Right lobe of liver (tissue), 6 donors: Measurements from ENCODE around the gene E2F7. TPM values are rescaled to one million over a fixed set of nuclear protein-coding genes. Genes with fewer than 3 reads are reported as not detected.

ENCODE experiments used
- ATAC-seq, 4 donors: fragments of 200-7000 bp; cut with Tn5 transposase; one replicate each; pipeline ENCODE4 v1.9.1; 2020; ENCODE audit warnings: mild to moderate bottlenecking in 4 of 4, moderate library complexity in 4 of 4
- DNase-seq, 3 donors: peaks; one replicate each; pipeline ENCODE4 v3.0.0-alpha.2; 2020
- H3K27ac ChIP-seq, 3 donors: fragments of 200-600 bp; one replicate each; pipeline ENCODE4 v1.8.0; 2022
- H3K27me3 ChIP-seq, 2 donors: fragments of 200-600 bp; one replicate each; pipeline ENCODE4 v1.8.0; 2022
- H3K36me3 ChIP-seq, 4 donors: fragments of 200-600 bp; sonication (generic) in 1 of 4; one replicate each; pipeline versions ENCODE4 v1.5.1 to v1.8.0; 2017 to 2022; ENCODE audit warnings: control low read depth in 1 of 4
- H3K4me1 ChIP-seq, 4 donors: fragments of 200-600 bp; sonication (generic) in 1 of 4; one replicate each; pipeline versions ENCODE4 v1.5.1 to v1.8.0; 2017 to 2022; ENCODE audit warnings: control low read depth in 1 of 4
- H3K4me3 ChIP-seq, 3 donors: fragments of 200-600 bp; one replicate each; pipeline ENCODE4 v1.8.0; 2022
- H3K9me3 ChIP-seq, 4 donors: fragments of 200-600 bp; sonication (generic) in 1 of 4; one replicate each; pipeline versions ENCODE4 v1.5.1 to v1.8.0; 2017 to 2022; ENCODE audit warnings: control low read depth in 1 of 4
- POLR2A ChIP-seq: fragments of 450-650 bp; IDR thresholded peaks from one replicate; pipeline ENCODE4 v1.6.1; 2017; ENCODE audit warnings: antibody characterized with exemption, mild to moderate bottlenecking
- WGBS: methylation state at CpG from one replicate; pipeline ENCODE4 v1.1.6; 2018; ENCODE audit warnings: low coverage, low lambda C conversion rate; ENCODE audit not compliant: insufficient coverage; ENCODE audit errors: missing lambda C conversion rate; 5-methylcytosine and 5-hydroxymethylcytosine counted together
- intact Hi-C, 2 donors: fragments of 100-400 bp; cut with DNase I; formaldehyde crosslinking; loops; one replicate each; pipeline versions ENCODE4 v1.11.2 to v1.14.1; 2022
- total RNA-seq, 6 experiments: library from RNA; depleted of rRNA in 2 of 6; stranded (reverse); fragments of >200 nt in 2 of 6; fragmentation: NEBNext Ultra II Directional in 3 of 6; extraction: Animal tissue kit (Norgen Biotek cat#: 25700) in 3 of 6; gene quantifications; one replicate each; pipeline versions ENCODE4 v1.1.0 to v1.2.4, GENCODE V29; 2016 to 2023
- TF ChIP-seq, protein P1 (sequence below), 4 donors: fragments of 200-600 bp in 3 of 4; fragments of 450-650 bp in 1 of 4; IDR thresholded peaks; one replicate each; pipeline versions ENCODE4 v1.5.1 to v1.8.0; 2016 to 2022; ENCODE audit warnings: antibody characterized with exemption in 4 of 4, mild to moderate bottlenecking in 2 of 4
- donor health status: DM: no; HTN: yes; CAD: no.
- donor health status: DM: no; HTN: no; CAD: no.
- donor health status: DM: no; HTN: no; CAD: no.
- donor health status: DM: no; HTN: yes; CAD: no.
- donor health status: DM: no; HTN: yes; CAD: no.

E2F7 gene
- total RNA-seq, 6 experiments from 2014 or later = 0.23 to 0.55 (median 0.37) TPM; not detected in 2

DNA sequence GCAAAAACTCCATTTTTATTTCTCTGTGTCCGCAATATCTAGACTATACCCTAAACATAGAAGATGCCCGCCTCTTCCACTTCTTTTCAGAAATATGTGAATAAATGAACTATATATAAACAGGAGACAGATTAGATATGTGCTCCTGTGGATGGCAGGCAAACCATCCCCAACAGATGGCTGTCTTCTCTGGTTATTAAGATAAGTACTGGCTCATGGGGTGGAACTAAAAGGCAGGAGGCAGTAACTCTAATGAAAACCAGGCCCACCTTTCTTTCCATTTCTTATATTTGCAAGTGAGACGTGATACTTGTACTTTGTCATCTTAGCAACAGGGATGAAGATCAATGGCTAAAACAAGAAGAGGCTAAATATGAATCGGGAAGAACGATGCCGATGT, 20.2 kb downstream of the E2F7 start:
- ATAC-seq = no peak
- 80% methylated on average over 6 of the region's 6 CpGs for WGBS
- intact Hi-C loops = no loop called here
- no peak for TF ChIP-seq POLR2A
- TF ChIP-seq, protein P1, sequence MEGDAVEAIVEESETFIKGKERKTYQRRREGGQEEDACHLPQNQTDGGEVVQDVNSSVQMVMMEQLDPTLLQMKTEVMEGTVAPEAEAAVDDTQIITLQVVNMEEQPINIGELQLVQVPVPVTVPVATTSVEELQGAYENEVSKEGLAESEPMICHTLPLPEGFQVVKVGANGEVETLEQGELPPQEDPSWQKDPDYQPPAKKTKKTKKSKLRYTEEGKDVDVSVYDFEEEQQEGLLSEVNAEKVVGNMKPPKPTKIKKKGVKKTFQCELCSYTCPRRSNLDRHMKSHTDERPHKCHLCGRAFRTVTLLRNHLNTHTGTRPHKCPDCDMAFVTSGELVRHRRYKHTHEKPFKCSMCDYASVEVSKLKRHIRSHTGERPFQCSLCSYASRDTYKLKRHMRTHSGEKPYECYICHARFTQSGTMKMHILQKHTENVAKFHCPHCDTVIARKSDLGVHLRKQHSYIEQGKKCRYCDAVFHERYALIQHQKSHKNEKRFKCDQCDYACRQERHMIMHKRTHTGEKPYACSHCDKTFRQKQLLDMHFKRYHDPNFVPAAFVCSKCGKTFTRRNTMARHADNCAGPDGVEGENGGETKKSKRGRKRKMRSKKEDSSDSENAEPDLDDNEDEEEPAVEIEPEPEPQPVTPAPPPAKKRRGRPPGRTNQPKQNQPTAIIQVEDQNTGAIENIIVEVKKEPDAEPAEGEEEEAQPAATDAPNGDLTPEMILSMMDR (IDR thresholded peaks at IDR 0.05) = no peak
- H3K36me3 ChIP-seq = no peaks in the 10 kb centered on the region
- H3K27me3 ChIP-seq = no peaks in the 10 kb centered on the region
- no peak overlapping the region for H3K27ac ChIP-seq
- no peak overlapping the region for H3K4me3 ChIP-seq
- H3K9me3 ChIP-seq = no peaks in the 10 kb centered on the region
- H3K4me1 ChIP-seq = no peaks in the 10 kb centered on the region
- no peak for DNase-seq

GRCh38 chr12:77044721-77045120, 20.6 kb downstream of the E2F7 start:
- ATAC-seq (no peak), DNase-seq (no peak)
- H3K27ac ChIP-seq = no peak overlapping the region
- 62% methylated on average over 2 of the region's 2 CpGs for WGBS
- no peaks in the 10 kb centered on the region for H3K4me1 ChIP-seq
- TF ChIP-seq, protein P1 (IDR thresholded peaks at IDR 0.05) = no peak
- no peak for TF ChIP-seq POLR2A
- no peaks in the 10 kb centered on the region for H3K27me3 ChIP-seq
- H3K4me3 ChIP-seq = no peak overlapping the region
- intact Hi-C loops = no loop called here
- H3K9me3 ChIP-seq = no peaks in the 10 kb centered on the region
- H3K36me3 ChIP-seq = no peaks in the 10 kb centered on the region

DNA sequence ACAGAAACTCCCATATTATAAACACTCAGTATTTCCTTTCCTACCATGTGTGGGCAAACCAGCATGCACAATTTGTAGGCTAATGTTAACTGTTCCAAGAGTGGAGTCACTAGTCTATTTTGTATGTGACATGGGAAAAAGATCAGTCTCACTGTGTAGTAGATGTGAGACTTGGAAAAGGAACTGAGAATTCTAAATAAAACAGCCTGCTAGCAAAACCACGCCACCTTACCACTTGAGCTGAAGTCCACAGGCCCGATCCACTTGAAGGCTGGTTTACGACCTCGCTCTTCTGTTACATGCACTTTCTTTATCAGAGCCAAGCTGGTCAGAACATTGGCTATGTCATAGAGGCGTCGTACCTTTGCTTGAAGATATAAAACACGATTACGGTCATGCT, 22.5 kb downstream of the E2F7 start:
- Histone ChIP-seq H3K27me3 (no peaks in the 10 kb centered on the region), H3K4me1 (no peaks in the 10 kb centered on the region), H3K27ac (no peak overlapping the region), H3K4me3 (no peak overlapping the region), H3K9me3 (no peaks in the 10 kb centered on the region), H3K36me3 (no peaks in the 10 kb centered on the region)
- TF ChIP-seq, protein P1 (IDR thresholded peaks at IDR 0.05) = no peak
- TF ChIP-seq POLR2A = no peak
- WGBS = 91% methylated on average over 7 of the region's 8 CpGs
- DNase-seq (no peak), ATAC-seq (no peak)
- intact Hi-C loops = no loop called here

DNA sequence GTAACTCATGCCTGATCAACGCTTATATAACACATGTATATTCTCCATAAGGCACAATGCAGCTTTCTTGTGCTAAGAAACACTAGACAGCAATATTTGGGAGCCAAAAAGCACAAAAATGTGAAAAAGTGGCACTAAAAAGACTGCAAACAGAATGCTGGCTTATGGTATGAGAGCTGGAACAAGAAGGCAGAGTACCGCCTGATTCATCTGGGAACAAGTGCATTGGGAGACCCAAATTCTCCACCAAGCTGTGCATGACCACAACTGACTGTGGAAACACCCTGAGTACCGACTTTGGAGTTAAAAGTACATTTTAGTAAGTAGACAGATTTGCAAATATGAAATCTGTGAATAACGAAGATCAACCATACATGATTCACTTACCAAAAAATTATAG, 25.1 kb downstream of the E2F7 start:
- Histone ChIP-seq H3K27me3 (no peaks in the 10 kb centered on the region), H3K27ac (no peak overlapping the region), H3K4me3 (no peak overlapping the region), H3K9me3 (no peaks in the 10 kb centered on the region), H3K4me1 (no peaks in the 10 kb centered on the region), H3K36me3 (no peaks in the 10 kb centered on the region)
- WGBS = 86% methylated on average over 4 of the region's 4 CpGs
- DNase-seq (no peak), ATAC-seq (no peak)
- intact Hi-C loops = no loop called here
- TF ChIP-seq, protein P1 (IDR thresholded peaks at IDR 0.05) = no peak

DNA sequence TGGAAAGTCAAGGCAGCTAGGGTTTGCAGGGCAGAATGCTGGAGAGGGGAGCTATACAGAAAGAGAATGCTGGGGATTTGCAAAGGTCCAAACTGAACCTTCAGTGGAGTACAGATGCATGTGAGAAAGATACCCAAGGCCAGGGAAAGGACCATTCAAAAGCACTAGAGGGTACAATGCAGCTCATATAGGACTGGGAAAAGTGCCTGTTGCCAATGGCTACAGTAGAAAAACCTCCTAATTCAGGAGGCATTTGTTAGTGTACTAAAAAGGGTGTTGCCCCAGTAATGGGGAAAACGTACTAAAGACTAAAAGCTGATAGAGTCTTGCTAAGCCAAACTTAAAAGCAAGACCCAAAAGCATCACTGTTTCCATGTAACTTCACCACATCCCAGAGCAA, 30.1 kb downstream of the E2F7 start:
- Histone ChIP-seq H3K36me3 (no peaks in the 10 kb centered on the region), H3K27me3 (no peaks in the 10 kb centered on the region), H3K4me1 (no peaks in the 10 kb centered on the region), H3K9me3 (no peaks in the 10 kb centered on the region), H3K4me3 (no peak overlapping the region), H3K27ac (no peak overlapping the region)
- DNase-seq = no peak
- intact Hi-C loops = no loop called here
- no peak for ATAC-seq
- 100% methylated on average over 1 of the region's 1 CpG for WGBS
- TF ChIP-seq, protein P1 (IDR thresholded peaks at IDR 0.05) = no peak
- TF ChIP-seq POLR2A = no peak
